ENCODE measurements around the gene TOB2.
"Not testable (repeated sequence)": the region's sequence is repeated elsewhere in the genome, so short reads cannot be mapped to it uniquely, and the experiment has no call there.

Gene TOB2

GRCh38 chr22:41468381-41469217 is 22.0 kb upstream of the TOB2 start, which contains the start of the genes ACO2 and PHF5A:
Gene ACO2 (plus strand): TSS chr22:41469117. CDS start chr22:41469147, 30 bp downstream.
Gene PHF5A (minus strand): TSS chr22:41468692. CDS start chr22:41468653, 39 bp downstream.
- DNase-seq, result peak; percentile 81 to 100 (median 97)

- DNase-seq, result no peak
These were observed 15.3 kb upstream of the TOB2 start for GRCh38 chr22:41461901-41462300.

GRCh38 chr22:41460071-41460470 is 13.5 kb upstream of the TOB2 start:
- DNase-seq, result peak in 45 of 56 donors; percentile 15 to 82 (median 56)

- DNase-seq, result no peak
These were observed 12.8 kb upstream of the TOB2 start for GRCh38 chr22:41459431-41459830.

- no peak for DNase-seq
These were observed 11.6 kb upstream of the TOB2 start for GRCh38 chr22:41458161-41458728.

- peak; percentile 75 to 100 (median 98) for DNase-seq
These were observed 1.7 kb upstream of the TOB2 start for GRCh38 chr22:41448189-41448808.

- peak in 54 of 56 donors; percentile 29 to 88 (median 72) for DNase-seq
These were observed 1.0 kb upstream of the TOB2 start for GRCh38 chr22:41447435-41448188.

- DNase-seq, result peak in 16 of 56 donors; percentile 20 to 64 (median 38)
These were observed 522 bp downstream of the TOB2 start for GRCh38 chr22:41446057-41446501.

- DNase-seq, result peak in 21 of 56 donors; percentile 17 to 61 (median 48)
These were observed 1.2 kb downstream of the TOB2 start for GRCh38 chr22:41445129-41446056.

GRCh38 chr22:41444360-41445128 is 2.1 kb downstream of the TOB2 start:
- DNase-seq, result peak; percentile 45 to 91 (median 77)

GRCh38 chr22:41442240-41442792 is 4.3 kb downstream of the TOB2 start:
- DNase-seq, result no peak

GRCh38 chr22:41440511-41440910 is 6.1 kb downstream of the TOB2 start:
- not testable (repeated sequence) for DNase-seq

GRCh38 chr22:41437198-41437597 is 9.4 kb downstream of the TOB2 start:
- no peak for DNase-seq

GRCh38 chr22:41436322-41437113 is 10.1 kb downstream of the TOB2 start:
- DNase-seq, result peak in 3 of 56 donors; percentile 14 to 15 (median 14)

GRCh38 chr22:41435560-41435959 is 11.0 kb downstream of the TOB2 start:
- no peak for DNase-seq

- peak in 1 of 56 donors; percentile 21 for DNase-seq
These were observed 12.1 kb downstream of the TOB2 start for GRCh38 chr22:41434361-41435003.

- DNase-seq, result not testable (repeated sequence)
These were observed 13.1 kb downstream of the TOB2 start for GRCh38 chr22:41433480-41433879.

Measured in nucleus accumbens (tissue), 56 donors.